ENCODE measurements around the gene SLC26A6.

Gene SLC26A6

DNA sequence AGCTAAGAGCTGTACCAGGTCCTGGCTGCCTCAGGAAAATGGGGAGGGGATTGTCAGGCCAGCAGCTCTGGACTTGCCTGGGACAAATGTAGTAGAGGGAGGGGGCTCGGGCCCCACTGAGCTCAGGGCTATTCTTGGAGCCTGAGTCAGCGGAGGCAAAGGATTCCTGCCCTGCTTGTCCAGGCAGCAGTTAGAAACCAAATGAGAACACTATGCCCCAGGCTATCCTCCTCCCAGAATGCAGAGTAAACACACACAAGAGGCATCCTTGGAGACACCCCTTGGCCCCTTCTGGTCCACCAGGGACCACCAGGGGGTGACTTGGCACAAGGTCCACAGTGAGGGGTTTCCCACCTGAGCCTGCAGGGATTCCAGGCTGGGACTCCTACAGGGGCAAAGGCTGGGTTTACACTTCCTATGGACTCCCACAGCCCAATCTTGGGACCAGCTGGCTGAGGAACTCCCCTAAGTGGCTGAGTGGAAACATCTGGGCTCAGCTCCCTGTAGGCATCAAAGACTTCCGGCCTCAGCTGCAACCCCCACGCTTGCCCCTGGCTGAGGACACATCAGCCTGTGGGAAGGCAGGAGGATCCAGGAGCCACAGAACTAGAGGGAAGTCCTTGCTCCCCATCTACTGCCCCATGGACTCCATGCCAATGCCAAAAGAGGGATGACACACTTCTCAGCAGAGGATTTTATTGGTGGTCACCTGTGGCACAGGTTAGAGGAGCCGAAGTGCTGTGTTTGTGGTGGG, 36.8 kb downstream of the SLC26A6 start:
- DNase-seq = no peak

DNA sequence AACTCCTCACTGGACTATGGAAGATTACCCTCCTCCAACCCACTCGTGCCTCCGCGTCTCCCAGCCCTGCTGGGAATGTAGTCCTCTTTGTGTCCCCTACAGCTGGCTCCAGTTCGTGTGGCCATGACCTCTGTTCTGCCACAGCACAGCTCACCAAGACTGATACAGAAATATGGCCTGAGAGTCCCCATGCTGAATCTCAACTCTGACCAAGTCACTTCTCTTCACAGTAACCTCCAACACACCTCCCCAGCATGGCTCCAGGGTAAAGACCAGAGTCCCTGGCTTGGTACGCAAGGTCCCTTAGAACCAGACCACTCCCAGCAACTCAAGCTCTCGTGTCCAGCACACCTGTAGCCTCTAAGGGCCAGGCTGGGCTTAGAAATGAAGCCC, 37.9 kb downstream of the SLC26A6 start:
- no peak for DNase-seq

DNA sequence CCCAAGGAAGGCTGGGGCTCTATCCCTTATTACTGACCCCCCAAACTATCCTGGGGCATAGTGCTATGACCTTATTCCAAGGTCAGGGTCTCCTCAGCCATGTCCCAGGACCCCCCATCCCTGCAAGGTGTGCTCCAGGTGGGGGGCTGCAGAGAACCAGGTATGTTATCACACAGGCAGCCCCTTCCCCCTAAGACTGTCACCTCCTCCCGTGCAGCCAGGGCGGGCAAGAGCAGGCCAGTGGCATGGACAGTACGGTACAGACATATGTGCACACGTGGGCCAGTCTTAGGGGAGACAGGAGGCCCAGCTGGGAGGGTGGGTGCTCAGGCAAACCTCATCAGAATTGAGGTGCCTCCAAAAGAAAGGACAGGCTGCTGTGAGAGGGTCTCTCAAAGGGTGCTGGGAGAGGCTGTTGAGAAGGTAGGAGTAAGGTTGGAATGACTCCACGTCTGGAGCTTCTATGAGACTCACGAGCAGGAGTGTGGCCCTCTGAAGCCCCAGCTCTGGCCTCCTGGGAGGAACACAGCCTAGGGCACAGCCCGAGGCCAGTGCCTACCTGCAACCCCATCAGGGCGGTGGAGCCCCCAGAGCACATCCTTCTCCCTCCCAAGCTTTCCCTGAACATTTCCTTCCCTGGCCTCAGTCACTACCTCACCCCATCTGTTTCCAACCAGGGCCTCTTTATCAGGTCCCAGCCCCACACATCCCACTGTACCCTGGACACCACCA, 38.4 kb downstream of the SLC26A6 start:
- no peak for DNase-seq

DNA sequence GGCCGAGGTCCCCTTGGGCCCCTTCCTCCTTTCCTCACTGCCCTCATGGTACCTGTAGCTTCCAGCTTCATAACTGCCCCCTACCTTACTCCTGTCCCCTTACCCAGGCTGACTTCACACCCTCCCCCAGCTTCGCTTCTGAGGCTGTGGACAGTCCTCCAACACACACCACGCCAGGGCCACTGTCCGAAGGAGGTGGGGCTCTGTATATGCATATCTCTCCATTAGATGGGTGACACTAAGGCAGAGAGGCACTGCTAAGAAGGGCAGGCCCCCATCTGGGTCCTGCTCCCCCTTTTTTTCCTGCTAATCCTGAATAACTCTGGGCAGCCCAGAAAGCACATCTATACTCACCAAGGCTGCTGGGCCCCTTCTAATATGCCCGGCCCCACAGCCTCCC, 39.1 kb downstream of the SLC26A6 start:
- DNase-seq = no peak

DNA sequence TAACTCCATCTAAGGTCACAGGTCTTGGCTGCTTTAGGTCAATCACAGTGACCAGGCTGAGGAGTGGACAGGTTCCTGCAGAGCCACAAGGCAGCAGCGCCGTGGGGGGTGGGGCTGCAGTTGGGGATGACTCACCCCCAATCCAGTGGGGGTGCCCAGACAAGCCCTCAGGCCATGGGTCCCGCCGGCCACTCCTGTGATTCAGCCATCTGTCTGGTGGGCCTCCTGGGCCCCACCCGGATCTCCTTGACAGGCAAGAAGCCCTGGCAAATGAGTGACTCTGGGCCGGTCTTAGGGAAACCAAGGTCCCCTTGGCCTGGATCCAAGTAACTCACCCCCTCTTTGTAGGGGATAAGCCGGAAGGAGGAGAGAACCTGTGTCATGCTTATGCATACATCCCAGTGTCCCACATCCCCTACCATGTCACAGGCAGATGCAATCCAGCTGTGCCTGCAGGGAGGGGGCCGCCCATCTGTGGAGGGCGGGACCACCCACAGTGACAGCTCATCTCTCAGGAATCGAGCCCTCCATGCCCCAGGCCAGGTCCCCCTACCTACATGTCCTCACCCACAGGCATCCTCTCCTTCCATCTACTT, 39.6 kb downstream of the SLC26A6 start:
- DNase-seq = no peak

DNA sequence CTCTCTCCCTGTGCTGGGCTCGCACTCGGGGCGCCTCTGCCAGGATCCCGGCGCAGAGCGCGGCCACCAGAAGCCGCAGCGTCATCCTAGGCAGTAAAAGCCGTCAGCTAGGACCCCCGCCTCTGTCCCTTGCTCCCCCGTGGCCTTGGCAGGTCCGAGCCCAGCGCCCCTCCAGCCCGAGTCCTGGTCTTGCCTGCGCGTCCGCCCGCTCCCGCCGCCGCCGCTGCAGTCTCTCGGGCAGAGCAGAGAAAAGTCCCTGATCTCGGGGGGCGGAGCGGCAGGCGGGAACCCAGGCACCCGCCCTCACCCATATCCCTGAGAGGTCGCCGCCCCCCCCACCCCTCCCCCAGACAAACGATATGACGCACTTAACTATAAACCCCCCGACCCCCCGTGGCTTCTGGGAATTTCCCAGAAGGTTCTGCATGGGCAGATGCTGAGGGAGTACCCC, 40.2 kb downstream of the SLC26A6 start, which contains the start of gene COL7A1:
TSS of gene COL7A1 (minus strand) at position 255 of the 451 bp plus-strand sequence. CDS start at position 85, 170 bp downstream.
- DNase-seq = no peak

DNA sequence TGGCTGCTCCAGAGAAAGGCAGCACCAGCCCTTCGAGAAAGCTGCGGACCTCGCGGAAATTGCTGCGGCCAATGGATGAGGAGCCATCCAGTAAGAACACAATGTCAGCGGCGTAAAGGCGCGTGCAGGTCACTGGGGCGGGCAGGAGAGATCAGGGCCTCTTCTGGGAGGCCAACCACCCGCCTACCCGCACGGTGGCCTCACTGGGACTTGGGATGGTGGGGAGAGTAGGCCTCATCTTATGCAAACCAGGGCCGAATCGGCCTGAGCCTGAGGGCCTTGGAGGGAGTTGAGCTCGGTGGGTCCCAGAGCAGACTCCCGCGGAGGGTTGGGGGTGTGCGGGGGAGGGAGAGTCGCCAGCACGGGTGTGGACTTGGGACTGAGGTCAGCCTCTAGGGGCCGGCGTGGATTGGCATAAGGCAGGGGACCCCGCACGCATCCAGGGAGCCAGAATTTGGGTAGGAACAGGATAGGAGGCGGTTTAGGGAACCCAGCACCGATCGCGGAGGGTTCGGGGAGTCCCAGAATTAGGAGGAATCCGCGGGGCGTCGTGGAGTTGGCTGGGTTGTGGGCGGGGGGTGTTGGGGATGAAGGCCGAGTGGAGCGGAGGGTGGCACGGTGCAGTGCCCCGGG, 40.7 kb downstream of the SLC26A6 start:
- no peak for DNase-seq

DNA sequence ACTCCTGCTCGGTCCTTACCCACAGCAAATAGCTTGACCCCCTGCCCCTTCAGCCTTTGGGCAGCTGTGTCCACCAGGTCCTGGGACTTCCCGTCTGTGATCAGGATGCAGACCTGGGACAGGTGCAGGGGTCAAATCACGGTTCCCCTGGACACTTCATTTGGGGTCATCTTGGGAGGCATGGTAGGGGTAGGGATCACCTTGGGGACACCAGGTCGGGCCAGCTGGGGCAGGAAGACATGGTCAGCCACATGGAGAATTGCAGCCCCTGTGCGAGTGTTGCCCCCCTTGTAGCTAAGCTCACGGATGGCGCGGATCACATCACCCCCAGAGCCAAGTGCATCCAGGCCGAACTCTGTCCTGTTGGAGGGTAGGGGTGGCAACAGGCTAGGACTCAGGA, 41.9 kb downstream of the SLC26A6 start:
- DNase-seq = no peak

DNA sequence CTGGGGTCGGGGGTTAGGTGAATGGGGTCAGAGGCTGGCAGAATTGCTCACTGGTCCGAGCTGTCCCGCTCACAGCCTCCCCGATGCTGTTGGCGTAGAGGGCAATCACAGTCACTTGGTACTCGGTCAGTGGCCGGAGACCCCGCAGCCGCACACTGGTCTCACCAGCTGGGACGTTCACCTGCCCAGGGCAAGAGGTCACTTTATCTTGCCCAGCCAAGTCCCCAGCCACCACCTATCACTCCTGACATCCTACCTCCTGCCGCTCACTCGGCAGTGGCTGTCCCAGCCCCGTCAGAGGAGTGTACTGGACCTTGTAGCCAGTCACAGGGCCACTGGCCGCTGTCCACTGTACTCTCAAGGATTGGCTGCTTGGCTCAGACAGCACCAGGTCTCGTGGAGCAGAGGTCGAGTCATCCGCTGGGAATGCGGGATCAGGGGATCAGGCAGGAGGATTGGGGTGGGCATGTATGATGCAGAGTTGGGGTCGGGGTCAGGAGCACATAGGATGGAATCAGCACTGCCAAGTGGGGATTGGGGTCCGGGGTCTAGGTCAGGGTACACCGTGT, 42.7 kb downstream of the SLC26A6 start:
- DNase-seq = no peak

DNA sequence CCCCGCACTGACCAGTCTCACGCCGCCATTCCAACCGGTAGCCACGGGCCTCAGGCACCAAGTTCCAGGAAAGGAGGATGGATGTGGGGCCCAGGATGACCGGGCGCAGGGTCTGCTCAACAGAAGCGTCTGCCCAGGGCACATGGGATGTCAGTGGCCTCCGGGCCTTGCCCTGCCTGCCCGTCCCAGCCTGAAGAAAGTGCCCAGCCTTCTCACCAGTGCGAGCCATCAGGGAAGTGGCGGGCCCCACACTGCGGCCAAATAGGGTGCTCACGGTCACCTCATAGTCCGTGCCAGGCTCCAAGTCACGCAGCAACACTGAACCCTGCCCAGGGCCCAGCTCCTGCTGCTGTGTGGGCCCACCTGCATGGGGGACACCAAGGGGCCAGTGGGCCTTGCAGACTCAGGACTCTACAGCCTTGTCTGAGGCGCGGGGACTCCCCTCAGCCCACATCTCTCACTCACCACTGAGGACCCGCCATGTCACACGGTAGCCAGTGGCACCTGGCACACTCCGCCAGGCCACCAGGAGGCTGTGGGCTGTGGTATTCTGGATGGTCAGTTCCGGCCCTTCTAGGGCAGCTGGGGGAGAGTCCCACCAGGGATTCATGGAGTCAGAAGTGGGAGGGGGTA, 43.3 kb downstream of the SLC26A6 start:
- DNase-seq = no peak

DNA sequence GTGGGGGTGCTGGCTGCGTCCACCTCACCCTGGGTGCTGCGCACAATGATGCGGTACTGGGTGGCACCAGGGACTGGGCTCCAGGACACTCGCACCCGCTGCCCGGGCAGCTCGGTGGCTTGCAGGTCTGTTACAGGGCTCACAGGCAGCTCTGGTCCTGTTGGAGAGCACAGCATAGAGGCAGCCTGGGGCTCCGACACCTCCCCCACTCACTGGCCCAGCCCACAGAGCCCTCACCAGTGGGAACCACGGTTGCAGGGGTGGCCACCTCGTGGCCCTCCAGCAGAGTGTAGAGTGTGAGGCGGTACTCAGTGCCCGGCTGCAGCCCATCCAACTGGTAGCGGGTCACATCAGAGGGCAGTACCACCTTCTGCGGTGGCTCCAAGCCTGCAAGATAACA, 43.8 kb downstream of the SLC26A6 start:
- DNase-seq = no peak

DNA sequence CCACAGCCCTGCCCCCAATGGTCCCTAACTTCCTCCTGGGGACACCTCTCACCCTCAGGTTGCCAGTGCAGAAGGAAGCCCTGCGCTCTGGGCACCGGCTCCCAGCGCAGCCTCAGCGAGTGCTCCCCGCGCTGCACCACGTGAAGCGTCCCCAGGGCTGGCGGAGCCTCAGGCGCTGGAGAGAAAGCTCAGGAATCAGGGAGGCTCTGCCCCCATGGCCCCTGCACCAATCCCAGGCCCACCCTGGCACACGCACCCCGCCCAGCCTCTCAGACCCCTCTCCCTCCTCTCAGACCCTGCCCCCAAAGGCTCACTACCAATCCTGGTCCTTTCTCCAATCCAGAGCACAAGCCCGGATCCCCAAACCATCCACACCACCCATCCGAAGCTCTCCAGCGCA, 47.0 kb downstream of the SLC26A6 start:
- no peak for DNase-seq

DNA sequence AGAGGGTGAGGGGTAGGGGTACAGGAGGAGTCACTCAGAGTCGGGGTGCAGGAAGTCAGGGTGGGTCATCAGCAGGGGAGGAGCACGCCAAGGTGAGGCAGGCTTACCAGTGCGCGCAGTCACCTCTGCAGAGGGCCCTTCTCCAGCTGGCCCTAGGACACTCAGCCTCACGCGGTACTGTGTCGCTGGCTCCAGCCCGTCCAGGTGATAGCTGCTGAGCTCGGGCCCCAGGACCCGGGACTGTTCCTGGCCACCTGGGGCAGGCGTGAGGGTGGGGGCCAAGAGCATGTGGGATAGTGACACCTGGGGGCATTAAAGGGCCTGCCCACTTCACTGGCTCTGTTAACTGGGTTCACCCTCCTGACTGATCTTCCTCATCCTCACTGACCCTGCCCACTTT, 47.6 kb downstream of the SLC26A6 start:
- no peak for DNase-seq

DNA sequence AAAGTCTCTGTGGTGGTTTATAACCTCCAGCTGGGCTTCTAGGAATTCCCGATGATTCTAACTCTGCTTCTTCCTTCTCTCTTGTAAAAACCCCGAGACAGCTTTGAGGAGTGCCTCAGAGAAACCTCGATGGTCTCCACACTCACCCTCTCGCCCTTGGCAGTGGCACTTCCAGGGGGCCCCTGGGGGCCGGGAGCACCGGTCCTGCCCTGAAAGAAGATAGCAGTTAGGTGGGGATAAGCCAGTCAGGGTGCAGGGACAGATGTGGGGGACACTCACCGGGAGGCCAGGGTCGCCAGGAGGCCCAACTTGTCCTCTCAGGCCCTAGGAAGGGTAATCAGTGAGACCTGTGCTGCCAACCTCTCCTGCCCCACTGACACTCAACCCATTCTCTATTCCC, 49.9 kb downstream of the SLC26A6 start:
- no peak for DNase-seq

DNA sequence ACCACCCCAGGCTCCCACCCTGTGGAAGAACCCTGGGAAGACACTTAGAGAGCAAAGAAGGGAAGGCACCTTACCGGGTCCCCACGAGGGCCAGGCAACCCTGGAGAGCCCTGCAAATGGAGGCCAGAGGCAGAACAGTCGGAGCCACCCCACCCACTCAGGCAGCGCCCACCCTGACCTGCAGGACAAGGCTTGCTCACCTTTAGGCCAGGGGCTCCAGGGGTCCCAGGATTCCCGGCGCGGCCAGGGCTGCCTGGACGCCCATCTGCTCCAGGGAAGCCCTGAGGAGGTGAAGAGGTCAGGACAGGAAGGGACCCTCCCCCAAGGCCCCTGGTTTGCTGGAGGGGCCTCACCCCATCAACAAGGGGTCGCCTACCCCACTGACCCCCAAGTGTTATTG, 50.4 kb downstream of the SLC26A6 start:
- no peak for DNase-seq

DNA sequence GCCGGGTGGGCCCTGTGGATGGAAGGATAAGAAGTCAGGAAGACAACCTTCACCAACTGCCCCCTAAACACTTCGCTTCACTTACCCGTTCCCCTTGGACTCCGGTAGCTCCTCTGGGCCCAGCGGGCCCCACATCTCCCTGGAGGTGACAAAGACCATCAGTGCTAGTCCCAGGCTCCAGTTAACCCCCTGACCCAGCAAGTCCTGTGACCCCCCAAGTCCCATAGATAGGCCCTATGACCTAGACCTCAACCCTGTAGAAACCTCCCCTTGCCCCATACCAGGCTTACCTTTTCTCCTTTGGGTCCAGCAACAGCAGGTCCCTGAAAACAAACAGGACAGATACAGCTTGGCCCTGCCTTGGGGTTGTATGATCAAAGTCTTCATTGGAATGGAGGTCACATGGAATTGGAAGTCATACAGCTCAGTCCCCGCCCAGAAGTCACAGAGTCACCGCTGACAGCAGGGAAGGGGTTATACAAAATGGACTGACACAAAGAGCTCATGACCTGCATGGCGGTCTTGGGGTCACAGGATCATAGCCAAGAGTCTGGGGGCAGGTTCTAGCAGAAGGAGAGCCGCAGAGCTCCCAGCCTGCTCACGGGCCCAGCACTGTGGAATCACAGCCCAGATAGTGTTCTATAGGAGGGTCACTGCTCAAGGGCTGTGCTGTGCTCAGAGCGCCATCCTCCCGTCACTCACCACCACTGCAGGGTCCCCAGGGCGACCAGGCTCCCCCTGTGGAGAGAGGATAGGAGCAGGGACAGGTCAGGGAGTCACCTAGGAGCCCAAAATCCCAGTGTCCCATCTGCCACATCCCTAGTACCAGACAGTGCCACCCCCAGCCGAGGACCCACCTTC, 53.4 kb downstream of the SLC26A6 start:
- DNase-seq = no peak

DNA sequence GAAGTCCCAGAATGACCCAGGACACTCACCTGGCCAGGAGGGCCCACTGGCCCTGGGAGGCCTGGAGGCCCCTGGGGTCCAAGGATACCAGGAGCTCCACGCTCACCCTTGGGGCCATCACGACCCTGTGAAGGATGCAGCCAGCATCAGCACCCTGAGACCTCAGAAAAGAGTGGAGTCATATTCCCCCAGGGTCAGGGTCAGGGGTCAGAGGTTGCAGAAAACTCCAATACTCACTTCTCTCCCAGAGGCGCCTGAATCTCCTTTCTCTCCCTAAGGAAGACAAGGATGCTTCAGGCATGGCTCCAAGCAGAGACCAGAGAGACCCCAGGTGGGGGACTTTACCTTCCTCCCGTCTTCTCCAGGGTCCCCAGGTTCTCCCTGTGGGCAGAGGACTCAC, 58.6 kb downstream of the SLC26A6 start:
- no peak for DNase-seq

Measured in activated CD4-positive, alpha-beta T cell treated with anti-CD3 and anti-CD28 coated beads, Interleukin-2, amount 50 U/mL, for 4 hours (primary cell).